GM10266 (cell line): ENCODE data around the gene POLR2C.

Experiments
- DNase-seq: peaks from one replicate; pipeline ENCODE4 v3.0.0; 2012; ENCODE audit errors: extremely low spot score
- CTCF ChIP-seq: IDR thresholded peaks from 2 replicates; pipeline ENCODE4 v1.5.1; 2012; ENCODE audit warnings: mild to moderate bottlenecking, low read depth; ENCODE audit not compliant: control insufficient read depth, insufficient read depth; ENCODE audit errors: missing control alignments

Gene POLR2C

DNA sequence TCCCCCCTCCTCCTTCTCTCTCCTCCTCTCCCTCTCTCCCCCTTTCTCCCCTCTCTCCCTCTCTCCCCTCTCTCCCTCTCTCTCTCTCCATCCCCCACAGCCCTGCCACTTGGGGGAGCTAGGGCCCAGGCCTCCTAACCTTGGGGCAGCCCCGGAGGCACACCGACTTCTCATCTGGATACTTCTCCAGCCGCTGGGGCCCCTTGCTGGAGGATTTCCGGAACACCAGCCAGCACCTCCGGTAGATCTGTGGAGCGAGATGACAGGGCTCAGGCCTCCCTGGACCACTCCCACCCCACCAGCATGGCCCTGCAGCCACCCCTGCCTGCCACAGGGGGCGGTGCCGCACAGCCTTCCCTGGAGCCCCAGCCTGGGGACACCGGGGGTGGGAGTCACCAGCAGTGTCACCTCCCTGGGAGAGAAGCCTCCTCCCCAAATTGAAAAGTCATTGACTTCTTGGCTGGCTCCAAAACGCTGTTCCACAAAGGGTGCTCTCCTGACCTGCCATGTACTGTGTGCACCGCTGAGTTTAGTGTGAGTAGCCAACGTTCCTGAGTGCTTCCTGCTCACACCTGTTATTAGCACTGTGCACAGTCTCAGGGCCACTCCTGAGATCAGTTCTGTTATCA is 13.3 kb downstream of the POLR2C start:
- peak; percentile 71 for TF ChIP-seq CTCF
- peak; percentile 87 for DNase-seq

- no peak for TF ChIP-seq CTCF
- no peak for DNase-seq
Observed at GRCh38 chr16:57476546-57477410, 14.3 kb downstream of the POLR2C start.

GRCh38 chr16:57477531-57478202 is 15.2 kb downstream of the POLR2C start:
- no peak for DNase-seq
- no peak for TF ChIP-seq CTCF

DNA sequence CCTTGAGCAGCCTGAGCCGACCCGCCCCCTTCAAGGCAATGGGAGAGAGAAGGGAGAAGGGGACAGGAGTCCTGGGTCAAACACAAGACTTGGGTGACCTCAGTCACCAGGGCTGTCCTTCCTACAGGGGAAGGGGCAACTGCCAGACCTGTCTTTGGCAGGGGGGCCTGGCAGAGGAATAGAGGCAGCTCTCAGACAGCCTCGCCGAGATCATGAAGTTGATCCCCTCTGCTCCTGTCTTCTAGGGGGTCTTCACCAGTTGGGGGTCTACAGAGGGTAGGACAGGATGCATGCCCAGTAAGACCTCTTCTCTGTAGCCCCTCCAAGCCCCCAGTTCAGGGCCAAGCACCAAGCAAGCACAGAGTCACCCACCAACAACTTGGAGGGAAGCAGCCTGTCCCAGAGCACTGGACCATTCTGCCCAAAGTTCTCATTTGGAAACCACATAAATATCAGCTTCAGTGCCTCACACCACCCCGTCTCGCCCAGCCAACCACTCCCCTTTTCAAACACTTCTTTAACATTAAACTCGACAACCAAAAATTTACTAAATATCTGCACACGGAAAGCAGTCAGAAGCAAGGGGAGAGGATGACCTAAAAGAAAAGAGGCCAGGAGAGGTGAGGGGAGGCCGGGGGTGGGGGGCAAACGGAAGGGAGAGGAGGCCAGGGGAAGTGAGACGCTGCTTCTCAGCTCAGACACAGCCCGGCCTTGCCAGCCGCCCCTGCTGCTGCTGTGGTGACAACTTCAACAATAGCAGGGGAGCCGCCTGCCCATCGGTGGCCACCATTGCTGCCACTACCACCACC is 16.1 kb downstream of the POLR2C start:
- no peak for DNase-seq
- TF ChIP-seq CTCF, result no peak

- DNase-seq, result no peak
- TF ChIP-seq CTCF, result no peak
Observed at GRCh38 chr16:57479205-57479975, 16.9 kb downstream of the POLR2C start.

- DNase-seq, result no peak
- no peak for TF ChIP-seq CTCF
Observed at GRCh38 chr16:57479976-57480753, 17.7 kb downstream of the POLR2C start.
